Measurements from ENCODE around the gene NKX6-1.

GRCh38 chr4:84498935-84499623, at the start of gene NKX6-1:
- TF ChIP-seq CTCF (IDR thresholded peaks at IDR 0.05) (no peak), EP300 (IDR thresholded peaks at IDR 0.05) (no peak), POLR2A (IDR thresholded peaks at IDR 0.05) (no peak), POLR2AphosphoS5 (IDR thresholded peaks at IDR 0.05) (no peak)
